NCI-H2171 (cell line): ENCODE data around the gene MAP3K1.

ENCODE experiments used
- DNase-seq: peaks from one replicate; lab custom pipeline; 2025; lab: John Stamatoyannopoulos, UW

Gene MAP3K1

DNA sequence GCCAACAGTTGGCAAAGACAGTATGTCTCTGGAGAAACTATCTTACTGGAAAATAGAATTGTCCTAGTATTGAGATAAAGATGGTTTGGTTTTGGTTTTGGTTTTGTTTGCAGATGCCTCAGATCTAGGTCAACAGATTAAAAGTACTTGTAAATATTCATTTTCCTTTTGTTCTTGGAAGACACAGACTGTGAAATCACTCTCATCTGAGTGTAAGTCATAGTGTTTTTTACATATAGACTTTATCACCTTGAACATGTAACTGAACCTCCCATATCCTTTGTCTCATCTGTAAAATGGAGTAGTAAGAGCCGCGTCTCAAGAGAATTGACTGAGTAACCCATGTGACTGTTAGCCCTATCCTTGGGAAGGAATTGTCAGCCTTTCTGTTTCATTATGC lies 34.3 kb downstream of the MAP3K1 start:
- DNase-seq, result no peak

- DNase-seq, result no peak
These were observed 35.1 kb downstream of the MAP3K1 start for GRCh38 chr5:56850423-56850822.

DNA sequence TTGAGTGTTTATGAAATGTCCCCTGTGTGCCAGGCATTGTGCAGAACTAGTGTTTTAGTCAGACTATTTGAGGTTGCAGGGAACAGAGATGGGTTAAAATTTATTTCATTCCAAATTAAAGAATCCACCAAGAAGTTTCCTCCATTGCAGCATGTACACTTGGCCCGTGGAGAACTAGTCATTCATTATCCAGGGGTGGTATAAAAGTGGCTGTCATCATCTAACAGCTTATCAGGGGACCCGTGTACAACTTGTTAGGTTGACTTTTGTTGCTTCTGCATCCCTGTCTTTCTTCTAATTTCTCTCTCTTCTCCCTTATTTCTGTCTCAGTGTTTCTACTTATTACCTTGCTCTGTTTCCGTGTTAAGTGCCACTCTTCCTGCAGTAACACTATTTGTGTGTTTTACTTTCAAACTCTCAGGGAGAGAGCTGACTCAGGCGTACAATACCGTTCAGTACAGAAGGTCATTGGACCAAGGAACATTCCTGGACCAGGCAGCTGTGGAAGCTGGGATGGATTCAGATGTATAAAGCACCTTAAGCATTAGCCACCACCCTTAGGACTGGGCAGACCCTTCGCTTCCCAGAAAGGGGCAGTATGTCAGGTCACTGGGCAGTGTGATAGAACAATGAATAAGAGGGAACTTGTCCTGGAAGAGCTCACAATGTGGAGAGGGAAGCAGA lies 36.1 kb downstream of the MAP3K1 start:
- no peak for DNase-seq

DNA sequence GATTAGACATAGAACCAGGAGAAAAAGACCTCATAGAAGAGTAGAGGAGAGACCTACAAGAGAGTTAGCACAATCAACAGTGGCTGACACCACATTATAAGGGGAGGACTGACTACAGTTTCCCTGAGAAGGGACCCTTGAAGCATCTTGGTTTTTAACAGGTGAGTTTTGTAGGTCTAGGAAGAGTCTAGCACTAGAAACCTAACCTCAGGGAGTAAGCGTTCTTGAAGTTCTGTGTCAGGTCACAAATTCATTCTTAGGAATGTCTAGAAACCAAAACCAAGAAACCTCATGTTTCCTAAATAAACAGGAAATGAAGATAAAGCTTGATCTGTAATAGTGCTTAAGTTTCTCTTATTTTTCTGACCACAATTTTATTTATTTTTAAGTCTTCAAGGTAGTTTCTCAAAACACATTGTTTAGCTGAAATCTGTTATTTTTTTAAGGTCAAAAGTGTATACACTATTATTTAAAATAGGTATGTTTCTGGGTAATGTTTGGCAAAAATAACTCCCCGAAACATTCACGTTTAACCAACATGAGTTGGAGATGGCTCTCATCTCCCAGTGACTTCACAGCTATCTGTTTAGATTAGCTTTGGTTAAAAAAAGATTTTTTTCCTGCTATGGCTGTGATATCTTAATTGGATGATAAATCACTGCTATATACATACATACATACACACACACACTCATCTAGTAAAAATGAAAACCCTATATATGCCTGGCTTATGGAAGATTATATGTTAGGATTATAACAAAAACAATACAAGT lies 37.1 kb downstream of the MAP3K1 start:
- no peak for DNase-seq

DNA sequence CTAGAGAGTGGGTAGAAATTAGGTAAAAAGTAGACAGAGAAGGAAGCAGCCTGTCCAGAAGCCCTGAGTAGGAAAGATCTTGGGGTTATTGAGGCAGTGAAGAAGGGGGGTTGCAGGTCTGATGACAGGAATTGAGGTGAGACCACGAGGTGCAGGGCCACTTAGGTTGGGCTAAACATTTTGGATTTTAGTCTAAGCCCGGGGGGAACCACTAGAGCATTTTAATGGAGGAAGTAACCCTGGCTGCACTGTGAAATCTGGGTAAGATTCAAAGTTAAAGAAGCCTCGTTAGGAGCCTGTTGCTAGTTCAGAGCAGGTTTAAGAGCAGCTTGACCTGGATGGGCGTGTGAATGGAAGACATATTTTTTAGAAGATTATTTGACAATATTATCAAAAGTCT lies 38.3 kb downstream of the MAP3K1 start:
- no peak for DNase-seq

DNA sequence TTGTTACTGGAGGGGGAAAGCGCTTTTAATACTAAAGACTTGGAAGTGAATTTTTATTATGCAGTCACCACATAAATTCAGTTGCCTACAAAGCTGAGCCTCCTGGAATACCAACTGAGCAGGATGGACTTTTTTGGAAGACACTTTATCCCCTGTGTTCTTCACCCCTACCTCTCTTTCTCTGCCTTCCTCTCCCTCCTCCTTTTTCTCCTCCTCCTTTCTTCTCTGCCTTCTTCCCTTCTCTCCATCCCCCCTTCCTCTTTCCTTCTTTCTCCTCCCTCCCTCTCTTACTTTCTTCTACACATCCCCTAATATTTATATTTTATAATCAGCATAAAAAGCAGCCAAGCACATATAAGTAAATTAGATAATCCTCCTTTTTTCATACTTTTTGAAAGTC lies 39.6 kb downstream of the MAP3K1 start:
- DNase-seq, result no peak

DNA sequence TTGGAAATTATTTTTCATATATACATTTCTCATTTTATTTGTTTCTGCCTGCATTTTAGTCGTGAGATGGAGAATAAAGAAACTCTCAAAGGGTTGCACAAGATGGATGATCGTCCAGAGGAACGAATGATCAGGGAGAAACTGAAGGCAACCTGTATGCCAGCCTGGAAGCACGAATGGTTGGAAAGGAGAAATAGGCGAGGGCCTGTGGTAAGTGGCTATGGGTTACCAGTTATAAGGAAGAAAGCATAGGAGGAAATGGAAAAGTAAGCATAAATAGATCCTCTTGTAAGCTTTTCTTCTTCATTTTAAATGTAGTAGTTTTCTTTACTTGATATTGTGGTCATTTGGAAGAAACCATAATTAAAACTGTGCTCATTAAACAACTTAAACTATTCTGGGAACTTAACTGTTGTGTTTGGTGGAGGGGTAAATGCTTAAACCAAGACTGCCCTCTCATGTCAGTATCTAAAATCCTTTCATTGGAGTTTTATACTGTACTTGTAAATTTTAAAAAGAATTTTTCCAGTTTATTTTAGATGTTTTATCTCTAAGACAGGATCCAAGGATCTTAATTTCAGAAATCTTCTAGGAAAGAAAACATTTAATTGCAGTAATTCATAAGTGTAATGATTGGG lies 41.3 kb downstream of the MAP3K1 start:
- DNase-seq, result no peak

DNA sequence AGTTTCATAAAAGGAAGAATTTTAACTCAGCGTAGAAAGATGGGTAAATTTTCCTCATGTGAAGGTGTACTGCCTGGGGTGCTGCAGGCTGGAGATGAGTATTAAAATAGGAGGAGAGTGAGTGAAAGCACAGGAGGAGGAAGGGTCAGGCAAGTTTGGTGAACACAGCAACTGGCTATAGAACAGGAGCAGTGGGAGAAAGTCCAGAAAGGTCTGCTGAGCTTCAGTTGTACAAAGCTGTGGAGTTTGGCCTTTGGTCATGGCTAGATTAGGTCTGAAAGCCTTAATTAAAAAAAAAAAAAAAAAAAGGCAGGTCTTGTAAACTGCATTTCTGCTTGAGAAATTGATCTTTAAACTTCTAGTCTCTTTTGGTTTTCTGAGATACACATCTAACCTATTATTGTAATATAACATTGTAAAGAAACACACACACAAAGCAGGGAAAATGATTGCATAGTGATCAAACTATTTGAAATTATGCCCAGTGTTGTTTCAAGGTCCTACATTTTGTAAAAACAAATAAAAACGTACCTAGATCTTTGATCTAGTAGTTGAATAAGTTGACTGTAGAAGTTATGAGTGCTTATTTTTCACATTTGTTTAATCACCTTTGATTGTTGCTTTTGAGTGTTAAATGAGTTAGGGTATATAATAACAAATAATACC lies 43.6 kb downstream of the MAP3K1 start:
- DNase-seq, result no peak

DNA sequence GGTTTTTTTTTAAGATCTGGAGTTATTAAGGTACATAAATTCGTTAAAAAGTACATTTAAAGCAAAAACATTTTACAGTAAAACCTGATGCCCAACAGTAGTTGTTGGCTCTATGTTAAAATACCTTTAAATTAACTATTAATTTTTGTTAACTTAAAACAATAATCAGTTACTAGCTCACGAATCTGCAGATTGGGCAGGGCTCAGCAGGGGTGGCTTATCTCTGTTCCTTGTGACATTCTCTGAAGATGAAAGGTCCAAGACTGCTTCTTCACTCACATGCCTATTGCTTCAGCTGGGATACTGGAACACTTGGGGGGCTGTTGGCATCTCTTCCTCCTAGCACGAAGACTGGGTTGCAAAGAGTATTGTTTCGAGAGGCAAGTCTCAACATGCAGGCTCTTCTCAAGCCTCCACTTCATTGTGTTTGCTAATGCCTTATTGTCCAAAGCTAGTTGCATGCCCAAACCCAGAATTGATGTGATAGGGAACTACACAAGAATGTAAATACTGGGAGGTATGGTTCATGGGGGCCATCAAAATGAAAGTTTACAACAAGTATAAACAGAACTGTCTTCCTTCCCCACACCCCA lies 46.6 kb downstream of the MAP3K1 start:
- no peak for DNase-seq

DNA sequence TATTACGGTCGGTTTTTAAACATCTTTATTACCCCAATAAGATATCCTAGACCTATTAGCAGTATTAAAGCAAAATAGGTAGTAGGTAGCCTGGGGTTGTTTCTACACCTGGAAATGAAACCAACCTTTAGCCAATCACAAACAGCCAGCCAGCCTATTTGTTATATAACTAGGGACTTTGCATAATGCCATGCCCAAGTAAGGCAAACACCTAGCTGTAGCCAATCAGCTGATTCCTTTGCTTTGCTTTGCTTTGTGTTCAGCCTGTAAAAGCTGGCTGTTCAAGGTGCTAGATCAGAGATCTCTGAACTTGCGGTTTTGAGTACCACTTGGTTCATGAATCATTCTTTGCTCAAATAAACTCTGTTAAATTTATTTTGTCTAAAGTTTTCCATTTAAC lies 47.6 kb downstream of the MAP3K1 start:
- DNase-seq, result no peak

GRCh38 chr5:56871777-56872176 lies 56.4 kb downstream of the MAP3K1 start:
- DNase-seq, result no peak

DNA sequence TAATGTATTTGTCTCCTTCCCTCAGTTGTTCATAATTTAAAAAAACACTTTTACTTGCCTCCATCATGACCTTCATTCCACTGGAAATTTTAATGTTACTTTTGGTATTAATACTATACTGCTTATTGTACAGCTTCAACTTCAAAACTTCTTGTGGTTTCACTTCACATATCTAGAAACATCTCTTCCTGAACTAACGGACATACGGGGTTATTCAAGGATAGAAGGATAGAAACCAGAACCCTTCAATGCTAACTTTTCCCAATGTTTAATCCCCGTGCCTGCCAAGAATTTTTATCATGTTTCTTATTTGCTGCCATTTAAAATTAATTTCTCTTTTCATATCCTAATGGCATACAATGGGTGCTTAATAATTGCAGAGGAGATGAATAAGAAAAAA lies 57.7 kb downstream of the MAP3K1 start:
- no peak for DNase-seq

- DNase-seq, result no peak
These were observed 61.0 kb downstream of the MAP3K1 start for GRCh38 chr5:56876327-56876726.

DNA sequence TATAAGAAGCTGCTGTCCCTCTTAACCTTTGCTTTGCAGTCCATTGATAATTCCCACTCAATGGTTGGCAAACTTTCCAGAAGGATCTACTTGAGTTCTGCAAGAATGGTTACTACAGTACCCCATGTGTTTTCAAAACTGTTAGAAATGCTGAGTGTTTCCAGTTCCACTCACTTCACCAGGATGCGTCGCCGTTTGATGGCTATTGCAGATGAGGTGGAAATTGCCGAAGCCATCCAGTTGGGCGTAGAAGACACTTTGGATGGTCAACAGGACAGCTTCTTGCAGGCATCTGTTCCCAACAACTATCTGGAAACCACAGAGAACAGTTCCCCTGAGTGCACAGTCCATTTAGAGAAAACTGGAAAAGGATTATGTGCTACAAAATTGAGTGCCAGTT lies 66.2 kb downstream of the MAP3K1 start:
- DNase-seq, result no peak

DNA sequence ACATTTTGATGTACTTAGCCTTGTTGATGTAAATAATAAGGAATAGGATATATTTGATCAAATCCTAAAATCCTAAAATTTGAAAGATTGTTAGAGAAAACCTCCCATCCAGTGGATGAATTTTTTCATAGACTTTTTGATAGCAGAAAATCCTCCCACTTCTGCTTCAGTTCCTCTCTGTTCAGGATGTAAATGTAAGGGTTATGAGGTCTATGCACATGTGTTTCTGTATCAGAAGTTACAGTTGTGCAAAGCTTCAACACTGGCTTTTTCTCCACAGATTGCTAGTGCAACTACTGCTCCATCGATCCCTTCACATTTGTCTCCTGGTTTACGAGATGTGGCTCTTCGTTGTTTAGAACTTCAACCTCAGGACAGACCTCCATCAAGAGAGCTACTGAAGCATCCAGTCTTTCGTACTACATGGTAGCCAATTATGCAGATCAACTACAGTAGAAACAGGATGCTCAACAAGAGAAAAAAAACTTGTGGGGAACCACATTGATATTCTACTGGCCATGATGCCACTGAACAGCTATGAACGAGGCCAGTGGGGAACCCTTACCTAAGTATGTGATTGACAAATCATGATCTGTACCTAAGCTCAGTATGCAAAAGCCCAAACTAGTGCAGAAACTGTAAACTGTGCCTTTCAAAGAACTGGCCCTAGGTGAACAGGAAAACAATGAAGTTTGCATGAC lies 78.1 kb downstream of the MAP3K1 start:
- DNase-seq, result no peak

GRCh38 chr5:56896763-56897162 lies 81.4 kb downstream of the MAP3K1 start:
- no peak for DNase-seq

GRCh38 chr5:56898213-56898612 lies 82.9 kb downstream of the MAP3K1 start:
- DNase-seq, result no peak

DNA sequence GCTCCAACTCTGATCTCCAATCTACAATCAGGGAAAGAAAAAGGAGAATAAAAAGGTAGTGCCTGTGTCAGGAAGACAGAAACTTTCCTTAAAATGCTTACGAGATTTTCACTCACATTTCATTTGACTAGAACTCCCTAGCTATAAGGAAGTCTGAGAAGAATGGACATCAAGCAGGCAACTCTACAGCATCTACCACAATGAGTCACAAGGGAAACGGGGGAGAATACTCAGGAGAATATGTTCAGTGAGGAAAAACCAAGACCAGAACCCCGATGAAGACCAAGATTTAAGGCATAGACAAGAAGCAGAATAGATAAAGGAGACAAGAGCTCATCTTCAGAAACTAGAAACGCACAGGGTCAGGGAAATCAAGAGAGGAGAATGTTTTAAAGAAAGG lies 85.0 kb downstream of the MAP3K1 start:
- DNase-seq, result no peak

GRCh38 chr5:56900858-56901578 lies 85.7 kb downstream of the MAP3K1 start:
- peak; percentile 5 for DNase-seq

- DNase-seq, result no peak
These were observed 93.6 kb downstream of the MAP3K1 start for GRCh38 chr5:56908942-56909293.
